Loucy (cell line): Measurements from ENCODE around the gene NTN1.

Experiments used
- EZH2phosphoT487 ChIP-seq: fragments of 200-600 bp; IDR thresholded peaks from 2 replicates; pipeline ENCODE4 v1.6.1; 2018; ENCODE audit warnings: antibody characterized with exemption, mild to moderate bottlenecking, moderate library complexity, borderline replicate concordance
- TF ChIP-seq, protein P1 (sequence below): fragments of 200-600 bp; sonication (generic); conservative IDR thresholded peaks from 2 replicates; pipeline ENCODE4 v1.5.1; 2014; ENCODE audit warnings: mild to moderate bottlenecking, antibody characterized with exemption, low read length

GRCh38 chr17:9292561-9292941, 271.2 kb downstream of the NTN1 start:
- TF ChIP-seq, protein P1, sequence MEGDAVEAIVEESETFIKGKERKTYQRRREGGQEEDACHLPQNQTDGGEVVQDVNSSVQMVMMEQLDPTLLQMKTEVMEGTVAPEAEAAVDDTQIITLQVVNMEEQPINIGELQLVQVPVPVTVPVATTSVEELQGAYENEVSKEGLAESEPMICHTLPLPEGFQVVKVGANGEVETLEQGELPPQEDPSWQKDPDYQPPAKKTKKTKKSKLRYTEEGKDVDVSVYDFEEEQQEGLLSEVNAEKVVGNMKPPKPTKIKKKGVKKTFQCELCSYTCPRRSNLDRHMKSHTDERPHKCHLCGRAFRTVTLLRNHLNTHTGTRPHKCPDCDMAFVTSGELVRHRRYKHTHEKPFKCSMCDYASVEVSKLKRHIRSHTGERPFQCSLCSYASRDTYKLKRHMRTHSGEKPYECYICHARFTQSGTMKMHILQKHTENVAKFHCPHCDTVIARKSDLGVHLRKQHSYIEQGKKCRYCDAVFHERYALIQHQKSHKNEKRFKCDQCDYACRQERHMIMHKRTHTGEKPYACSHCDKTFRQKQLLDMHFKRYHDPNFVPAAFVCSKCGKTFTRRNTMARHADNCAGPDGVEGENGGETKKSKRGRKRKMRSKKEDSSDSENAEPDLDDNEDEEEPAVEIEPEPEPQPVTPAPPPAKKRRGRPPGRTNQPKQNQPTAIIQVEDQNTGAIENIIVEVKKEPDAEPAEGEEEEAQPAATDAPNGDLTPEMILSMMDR = no peak
- TF ChIP-seq EZH2phosphoT487 = no peak
